HAP-1 (cell line): Measurements from ENCODE around the gene SLC15A3.

Experiments
- DNase-seq, 2 experiments: peaks; one replicate each; pipeline ENCODE4 v3.0.0-alpha.2; 2016 to 2020; ENCODE audit warnings: low spot score in 2 of 2
- H3K27me3 ChIP-seq: fragments of 250-450 bp; sonication (Bioruptor Pico); 2 replicates; pipeline ENCODE4 v1.5.1; 2020; ENCODE audit warnings: low read depth, mild to moderate bottlenecking, moderate library complexity
- H3K36me3 ChIP-seq: fragments of 250-450 bp; sonication (Bioruptor Pico); replicated peaks from 2 replicates; pipeline ENCODE4 v1.5.1; 2020; ENCODE audit warnings: mild to moderate bottlenecking
- H3K4me1 ChIP-seq: fragments of 250-450 bp; sonication (Bioruptor Pico); 2 replicates; pipeline ENCODE4 v1.5.1; 2020; ENCODE audit warnings: mild to moderate bottlenecking
- H3K4me3 ChIP-seq: fragments of 250-450 bp; sonication (Bioruptor Pico); 2 replicates; pipeline ENCODE4 v1.5.1; 2020; ENCODE audit warnings: mild to moderate bottlenecking, moderate library complexity
- H3K9me3 ChIP-seq: fragments of 250-450 bp; sonication (Bioruptor Pico); 2 replicates; pipeline ENCODE4 v1.5.1; 2020; ENCODE audit warnings: mild to moderate bottlenecking, moderate library complexity
- in situ Hi-C: fragments of 300-500 bp; cut with MboI; formaldehyde crosslinking; loops from 3 replicates; pipeline ENCODE4 v1.14.3; 2020; ENCODE audit warnings: low sequenced_read_pairs, inconsistent platforms, mixed read lengths

Gene SLC15A3

GRCh38 chr11:60970369-60970774 is 18.4 kb upstream of the SLC15A3 start:
- H3K27me3 ChIP-seq: peaks cover 3% of the 10 kb centered on the region; the same call in 1 of the 2 replicates
- in situ Hi-C loops: no loop called here

DNA sequence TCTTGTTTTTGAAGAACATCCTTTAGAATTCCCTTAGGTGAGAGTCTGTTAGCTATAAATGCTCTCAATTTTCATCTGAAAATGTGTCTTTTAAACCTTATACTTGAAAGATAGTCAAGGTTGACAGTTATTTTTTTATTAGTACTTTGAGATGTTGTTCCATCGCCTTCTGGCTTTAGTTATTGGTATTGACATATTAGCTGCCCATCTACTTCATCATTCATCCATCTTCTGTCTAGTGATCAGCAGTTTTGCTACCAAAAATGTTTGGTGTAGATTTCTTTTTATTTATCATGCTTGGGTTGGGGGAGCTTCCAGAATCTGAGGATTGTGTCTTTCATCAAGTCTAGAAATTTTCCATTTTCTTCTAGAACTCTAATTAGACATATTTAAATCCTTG is 16.2 kb upstream of the SLC15A3 start:
- Histone ChIP-seq H3K27me3 (peaks cover 3% of the 10 kb centered on the region; the same call in 1 of the 2 replicates), H3K36me3 (no peaks in the 10 kb centered on the region), H3K4me1 (no peaks in the 10 kb centered on the region), H3K4me3 (no peak overlapping the region), H3K9me3 (no peaks in the 10 kb centered on the region; the same call in 1 of the 2 replicates)
- no peak for DNase-seq
- in situ Hi-C loops: no loop called here

More at GRCh38 chr11:60970369-60970774, 18.4 kb upstream of the SLC15A3 start:
- Histone ChIP-seq H3K4me1 (no peaks in the 10 kb centered on the region), H3K9me3 (no peaks in the 10 kb centered on the region; the same call in 1 of the 2 replicates), H3K4me3 (no peak overlapping the region), H3K36me3 (no peaks in the 10 kb centered on the region)
- DNase-seq: peak; percentile 33 to 71

DNA sequence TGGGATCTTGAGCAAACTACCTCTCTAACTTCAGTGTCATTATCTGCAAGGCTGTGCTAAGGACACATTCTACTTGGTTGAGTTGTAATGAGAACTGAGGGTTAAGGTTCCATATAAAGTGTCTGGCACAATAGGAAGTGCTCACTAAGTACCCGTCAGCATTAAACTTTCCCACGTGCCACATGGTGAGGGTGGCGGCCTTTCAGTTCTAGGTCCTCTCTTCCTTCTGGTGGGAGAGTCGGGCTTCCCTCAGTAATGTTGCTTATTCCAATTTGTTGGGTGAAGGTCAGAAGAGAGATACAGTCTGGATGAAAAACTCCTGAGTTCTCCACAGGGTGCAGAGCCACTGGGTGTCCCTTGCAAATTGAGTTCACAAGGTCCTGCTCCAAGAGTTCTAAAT is 14.9 kb upstream of the SLC15A3 start:
- no peaks in the 10 kb centered on the region; the same call in 1 of the 2 replicates for H3K9me3 ChIP-seq
- H3K4me3 ChIP-seq: no peak overlapping the region
- DNase-seq: no peak
- H3K4me1 ChIP-seq: no peaks in the 10 kb centered on the region
- peaks cover 3% of the 10 kb centered on the region; the same call in 1 of the 2 replicates for H3K27me3 ChIP-seq
- H3K36me3 ChIP-seq: no peaks in the 10 kb centered on the region
- in situ Hi-C loops: no loop called here

DNA sequence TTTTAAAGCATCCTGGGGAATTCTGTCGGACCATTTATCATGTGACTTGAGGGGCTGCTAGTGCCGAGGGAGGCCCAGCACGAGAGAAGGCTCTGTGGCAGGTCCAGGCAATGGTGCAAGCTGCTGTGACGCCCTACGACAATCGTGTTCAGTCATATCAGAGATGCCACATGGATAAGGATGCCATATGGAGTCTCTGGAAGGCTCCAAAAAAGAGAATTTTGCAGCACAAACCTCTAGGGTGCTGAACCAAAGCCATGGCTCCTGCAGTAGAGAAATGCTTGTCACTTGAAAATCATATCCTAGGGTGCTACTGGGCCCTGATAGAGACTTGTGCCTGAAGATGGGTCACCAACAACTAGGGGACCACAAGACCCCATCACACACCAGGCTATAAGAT is 12.8 kb upstream of the SLC15A3 start:
- Histone ChIP-seq H3K36me3 (no peaks in the 10 kb centered on the region), H3K4me3 (no peak overlapping the region), H3K27me3 (peaks cover 5% of the 10 kb centered on the region; the same call in 1 of the 2 replicates), H3K9me3 (no peaks in the 10 kb centered on the region; the same call in 1 of the 2 replicates), H3K4me1 (no peaks in the 10 kb centered on the region)
- no peak for DNase-seq
- in situ Hi-C loops: no loop called here

GRCh38 chr11:60960405-60960804 is 8.4 kb upstream of the SLC15A3 start:
- Histone ChIP-seq H3K27me3 (peaks cover 2% of the 10 kb centered on the region; the same call in 1 of the 2 replicates), H3K4me3 (no peak overlapping the region), H3K36me3 (no peaks in the 10 kb centered on the region), H3K4me1 (no peaks in the 10 kb centered on the region), H3K9me3 (no peaks in the 10 kb centered on the region)
- in situ Hi-C loops: no loop called here
- no peak for DNase-seq

DNA sequence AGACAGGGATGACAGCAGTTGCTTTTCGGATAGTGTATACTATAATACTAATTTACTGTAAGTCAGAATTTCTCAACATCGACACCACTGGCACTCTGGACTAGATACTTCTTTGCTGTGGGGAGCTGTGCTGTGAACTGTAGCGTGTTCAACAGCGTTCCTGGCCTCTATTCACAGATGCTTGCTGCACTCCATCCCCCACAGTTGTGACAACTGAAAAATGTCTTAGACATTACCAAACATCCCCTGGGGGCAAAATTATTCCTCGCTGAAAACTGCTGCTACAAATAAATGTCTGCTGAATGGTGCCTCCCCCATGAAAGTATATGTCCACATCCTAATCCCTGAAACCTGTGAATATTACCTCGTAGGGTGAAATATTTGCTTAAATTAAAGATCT is 7.5 kb upstream of the SLC15A3 start:
- no peak overlapping the region for H3K4me3 ChIP-seq
- H3K9me3 ChIP-seq: no peaks in the 10 kb centered on the region
- H3K4me1 ChIP-seq: no peaks in the 10 kb centered on the region
- peaks cover 2% of the 10 kb centered on the region; the same call in 1 of the 2 replicates for H3K27me3 ChIP-seq
- no peak for DNase-seq
- in situ Hi-C loops: no loop called here
- H3K36me3 ChIP-seq: no peaks in the 10 kb centered on the region

DNA sequence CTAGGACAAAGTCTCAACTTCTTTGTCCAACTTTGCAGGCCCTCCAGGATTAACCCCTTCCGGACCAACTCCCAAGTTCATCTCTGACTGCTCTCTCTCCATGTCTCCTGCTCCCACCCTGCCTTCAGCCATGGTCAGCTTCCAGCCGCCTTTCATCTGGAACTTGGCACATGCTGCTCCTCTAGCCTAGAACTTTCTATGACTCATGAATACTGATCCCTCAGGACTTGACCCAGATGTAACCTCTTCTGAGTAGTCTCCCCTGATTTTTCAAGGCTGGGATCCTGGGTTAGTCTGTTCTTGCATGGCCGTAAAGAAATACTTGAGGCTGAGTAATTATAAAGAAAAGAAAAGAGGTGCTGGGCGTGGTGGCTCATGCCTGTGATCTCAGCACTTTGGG is 5.2 kb upstream of the SLC15A3 start:
- in situ Hi-C loops: no loop called here
- Histone ChIP-seq H3K27me3 (peaks cover 2% of the 10 kb centered on the region; the same call in 1 of the 2 replicates), H3K4me1 (no peaks in the 10 kb centered on the region), H3K9me3 (no peaks in the 10 kb centered on the region), H3K4me3 (no peak overlapping the region), H3K36me3 (no peaks in the 10 kb centered on the region)
- DNase-seq: no peak

GRCh38 chr11:60955571-60955970 is 3.6 kb upstream of the SLC15A3 start:
- no peaks in the 10 kb centered on the region for H3K9me3 ChIP-seq
- no peak for DNase-seq

DNA sequence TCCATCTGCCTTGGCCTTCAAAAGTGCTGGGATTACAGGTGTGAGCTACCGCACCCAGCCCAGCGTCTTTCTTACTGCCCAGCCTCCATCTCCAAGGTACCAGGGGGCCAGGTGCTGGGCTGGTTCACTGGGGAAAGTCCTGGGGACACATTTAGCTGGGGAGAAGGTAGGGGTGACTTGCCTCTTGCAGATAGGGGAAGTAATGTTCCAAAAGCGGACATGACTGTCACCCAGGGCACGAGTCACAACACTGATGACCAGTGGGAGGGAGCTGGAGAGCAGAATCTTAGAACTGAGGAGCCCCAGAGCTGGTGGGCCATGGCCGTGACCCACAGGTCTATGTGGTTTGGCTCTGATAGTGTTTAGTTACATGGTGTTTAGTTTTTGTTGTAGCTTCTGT is 2.4 kb upstream of the SLC15A3 start:
- no peaks in the 10 kb centered on the region for H3K4me1 ChIP-seq
- H3K9me3 ChIP-seq: no peaks in the 10 kb centered on the region
- H3K4me3 ChIP-seq: no peak overlapping the region
- H3K36me3 ChIP-seq: no peaks in the 10 kb centered on the region
- no peaks in the 10 kb centered on the region for H3K27me3 ChIP-seq
- in situ Hi-C loops: no loop called here
- no peak for DNase-seq

More at GRCh38 chr11:60955571-60955970, 3.6 kb upstream of the SLC15A3 start:
- no peak overlapping the region for H3K4me3 ChIP-seq
- H3K27me3 ChIP-seq: peaks cover 2% of the 10 kb centered on the region; the same call in 1 of the 2 replicates
- no peaks in the 10 kb centered on the region for H3K4me1 ChIP-seq
- no peaks in the 10 kb centered on the region for H3K36me3 ChIP-seq
- in situ Hi-C loops: no loop called here

DNA sequence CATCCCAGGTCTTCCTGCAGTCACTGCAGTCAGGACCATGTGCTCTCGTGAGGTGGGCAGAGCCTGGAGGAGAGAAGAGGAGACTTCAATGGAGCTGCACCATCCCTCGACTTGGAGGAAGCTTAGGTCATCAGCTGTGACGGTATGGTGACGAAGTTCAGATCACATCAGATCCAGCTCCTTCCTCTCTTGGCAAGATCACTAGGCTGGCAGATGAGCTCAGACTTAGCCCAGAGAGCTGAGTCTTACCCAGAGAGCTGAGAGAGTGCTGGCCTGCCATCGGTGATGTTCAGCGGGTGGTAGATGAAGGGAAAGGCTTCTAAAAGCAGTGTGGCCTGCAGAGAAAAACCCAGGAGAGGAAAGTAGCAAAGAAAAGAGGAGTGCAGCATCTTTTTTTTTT is 1.8 kb upstream of the SLC15A3 start:
- no peak for DNase-seq
- Histone ChIP-seq H3K9me3 (no peaks in the 10 kb centered on the region), H3K4me3 (no peak overlapping the region), H3K27me3 (no peaks in the 10 kb centered on the region), H3K4me1 (no peaks in the 10 kb centered on the region), H3K36me3 (no peaks in the 10 kb centered on the region)
- in situ Hi-C loops: no loop called here

GRCh38 chr11:60952742-60953170 is 780 bp upstream of the SLC15A3 start:
- in situ Hi-C loops: no loop called here
- H3K4me3 ChIP-seq: no peak overlapping the region

GRCh38 chr11:60951606-60951903 is 421 bp downstream of the SLC15A3 start:
- Histone ChIP-seq H3K4me1 (peaks cover 6% of the 10 kb centered on the region), H3K27me3 (no peaks in the 10 kb centered on the region), H3K4me3 (no peak overlapping the region), H3K36me3 (no peaks in the 10 kb centered on the region), H3K9me3 (no peaks in the 10 kb centered on the region)
- in situ Hi-C loops: no loop called here
- DNase-seq: no peak

More at GRCh38 chr11:60952742-60953170, 780 bp upstream of the SLC15A3 start:
- no peaks in the 10 kb centered on the region for H3K9me3 ChIP-seq
- H3K27me3 ChIP-seq: no peaks in the 10 kb centered on the region
- no peak for DNase-seq
- H3K36me3 ChIP-seq: no peaks in the 10 kb centered on the region
- H3K4me1 ChIP-seq: peaks cover 1% of the 10 kb centered on the region

- no peak overlapping the region for H3K4me3 ChIP-seq
- DNase-seq: no peak
These were observed 907 bp downstream of the SLC15A3 start for GRCh38 chr11:60950933-60951605.

DNA sequence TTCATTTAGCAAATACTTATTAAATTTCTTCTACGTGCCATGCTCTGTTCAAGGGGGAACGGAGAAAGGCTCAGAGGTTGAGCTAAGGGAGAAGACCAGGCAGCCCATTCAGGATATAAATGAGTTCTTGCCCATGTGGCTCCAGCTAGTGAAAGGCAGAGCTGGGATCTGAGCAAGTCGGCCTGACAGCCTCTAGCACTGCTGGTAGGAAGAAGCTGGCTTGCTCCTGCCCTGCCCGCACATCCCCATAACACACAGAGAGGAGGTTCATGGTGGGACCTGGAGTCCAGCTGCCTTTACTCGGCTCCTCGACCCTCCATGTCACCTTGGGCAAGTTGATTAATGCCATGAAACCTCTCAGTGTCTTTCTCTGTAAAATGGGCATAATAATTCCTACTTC is 2.0 kb downstream of the SLC15A3 start:
- Histone ChIP-seq H3K9me3 (no peaks in the 10 kb centered on the region), H3K4me1 (peaks cover 6% of the 10 kb centered on the region), H3K4me3 (no peak overlapping the region), H3K27me3 (no peaks in the 10 kb centered on the region), H3K36me3 (no peaks in the 10 kb centered on the region)
- in situ Hi-C loops: no loop called here
- no peak for DNase-seq

More at GRCh38 chr11:60950933-60951605, 907 bp downstream of the SLC15A3 start:
- Histone ChIP-seq H3K9me3 (no peaks in the 10 kb centered on the region), H3K4me1 (peaks cover 6% of the 10 kb centered on the region), H3K27me3 (no peaks in the 10 kb centered on the region), H3K36me3 (no peaks in the 10 kb centered on the region)
- in situ Hi-C loops: no loop called here
